Endodermal cell (in vitro differentiated cells): ENCODE data around the gene UBE2Q2. TPM values are rescaled to one million over a fixed set of nuclear protein-coding genes. Genes with fewer than 3 reads are reported as not detected.

ENCODE experiments used
- DNase-seq: peaks from one replicate; pipeline ENCODE4 v3.0.0-alpha.2; 2017
- H3K27ac ChIP-seq: 2 replicates; pipeline ENCODE4 v1.5.1; 2013; ENCODE audit warnings: mild to moderate bottlenecking, low read depth, low read length, moderate library complexity
- H3K27me3 ChIP-seq: 2 replicates; pipeline ENCODE4 v1.6.1; 2013; ENCODE audit warnings: mild to moderate bottlenecking, low read length, moderate library complexity; ENCODE audit not compliant: insufficient read depth, control insufficient read depth, poor library complexity, severe bottlenecking
- H3K36me3 ChIP-seq: 2 replicates; pipeline ENCODE4 v1.7.0; 2013; ENCODE audit warnings: mild to moderate bottlenecking, low read length, moderate library complexity; ENCODE audit not compliant: control insufficient read depth, insufficient read depth
- H3K4me1 ChIP-seq: one replicate; pipeline ENCODE4 v1.7.0; 2013; ENCODE audit warnings: low read length; ENCODE audit not compliant: control insufficient read depth, insufficient read depth
- H3K4me3 ChIP-seq: 2 replicates; pipeline ENCODE4 v1.5.1; 2013; ENCODE audit warnings: mild to moderate bottlenecking, low read length, moderate library complexity
- H3K9ac ChIP-seq: 2 replicates; pipeline ENCODE4 v1.6.1; 2013; ENCODE audit warnings: mild to moderate bottlenecking, low read length, moderate library complexity; ENCODE audit not compliant: poor library complexity, severe bottlenecking; ENCODE audit errors: extremely low read depth
- H3K9me3 ChIP-seq: 2 replicates; pipeline ENCODE4 v1.6.1; 2013; ENCODE audit warnings: mild to moderate bottlenecking, low read length, moderate library complexity; ENCODE audit not compliant: control insufficient read depth
- H3K27ac Mint-ChIP-seq: 2 replicates; pipeline ENCODE4 v1.8.0; 2020; ENCODE audit warnings: mixed read lengths
- H3K27me3 Mint-ChIP-seq: 2 replicates; pipeline ENCODE4 v1.8.0; 2021; ENCODE audit warnings: mild to moderate bottlenecking, mixed read lengths; ENCODE audit not compliant: insufficient read depth
- H3K36me3 Mint-ChIP-seq: 2 replicates; pipeline ENCODE4 v1.8.0; 2020; ENCODE audit warnings: low read depth, mixed read lengths
- H3K4me1 Mint-ChIP-seq: 2 replicates; pipeline ENCODE4 v1.8.0; 2020; ENCODE audit warnings: mixed read lengths
- H3K4me3 Mint-ChIP-seq: 2 replicates; pipeline ENCODE4 v1.8.0; 2020; ENCODE audit warnings: mild to moderate bottlenecking, moderate library complexity, mixed read lengths
- H3K9me3 Mint-ChIP-seq: 2 replicates; pipeline ENCODE4 v1.8.0; 2020; ENCODE audit warnings: mild to moderate bottlenecking, mixed read lengths
- WGBS, 2 experiments: methylation state at CpG; one replicate each; pipeline versions ENCODE4 v1.1.5 to v1.1.7; 2013; ENCODE audit warnings: missing lambda C conversion rate in 2 of 2, mixed read lengths in 1 of 2; ENCODE audit not compliant: insufficient coverage in 1 of 2, insufficient read length in 1 of 2; 5-methylcytosine and 5-hydroxymethylcytosine counted together
- total RNA-seq, 2 donors: library from RNA; stranded (reverse); fragmentation: NEBNext Ultra II Directional in 1 of 2; extraction: Animal tissue kit (Norgen Biotek cat#: 25700) in 1 of 2; gene quantifications; 2 replicates in 1 of 2; 3 replicates in 1 of 2; pipeline ENCODE4 v1.2.1, GENCODE V29; 2021
- TF ChIP-seq, protein P1 (sequence below): fragments of 200-600 bp; sonication (generic); conservative IDR thresholded peaks from 2 replicates; pipeline ENCODE4 v1.5.0; 2021; ENCODE audit warnings: antibody characterized with exemption, mild to moderate bottlenecking

Gene UBE2Q2
- total RNA-seq, 2 donors from 2014 or later, result 29.5 to 37.1 TPM

DNA sequence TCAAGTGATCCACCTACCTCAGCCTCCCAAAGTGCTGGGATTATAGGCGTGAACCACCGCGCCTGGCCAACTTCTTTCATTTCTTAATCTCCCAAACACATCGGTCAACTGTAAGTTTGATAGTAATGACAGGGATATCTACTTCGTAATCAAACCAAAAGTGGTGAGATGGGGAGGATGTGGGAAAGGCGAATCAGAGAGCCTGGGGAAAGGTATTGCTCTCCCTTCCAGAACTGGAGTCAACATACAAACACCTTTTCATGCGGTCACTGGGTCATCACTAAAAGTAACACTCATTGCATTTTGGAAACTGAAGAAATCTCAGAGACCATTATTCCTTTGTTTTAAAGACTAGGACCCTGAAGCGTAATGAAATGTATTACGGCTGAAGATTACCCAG, 14.8 kb upstream of the UBE2Q2 start:
- H3K4me1 Mint-ChIP-seq, result peaks cover 29% of the 10 kb centered on the region
- H3K27me3 Mint-ChIP-seq, result no peaks in the 10 kb centered on the region
- no peak overlapping the region for H3K4me3 Mint-ChIP-seq
- no peaks in the 10 kb centered on the region for H3K9me3 Mint-ChIP-seq
- Histone ChIP-seq H3K27me3 (no peaks in the 10 kb centered on the region), H3K36me3 (no peaks in the 10 kb centered on the region), H3K9me3 (no peaks in the 10 kb centered on the region), H3K4me3 (no peak overlapping the region), H3K4me1 (peaks cover 21% of the 10 kb centered on the region), H3K9ac (no peak overlapping the region), H3K27ac (no peak overlapping the region)
- no peaks in the 10 kb centered on the region for H3K36me3 Mint-ChIP-seq
- TF ChIP-seq, protein P1, sequence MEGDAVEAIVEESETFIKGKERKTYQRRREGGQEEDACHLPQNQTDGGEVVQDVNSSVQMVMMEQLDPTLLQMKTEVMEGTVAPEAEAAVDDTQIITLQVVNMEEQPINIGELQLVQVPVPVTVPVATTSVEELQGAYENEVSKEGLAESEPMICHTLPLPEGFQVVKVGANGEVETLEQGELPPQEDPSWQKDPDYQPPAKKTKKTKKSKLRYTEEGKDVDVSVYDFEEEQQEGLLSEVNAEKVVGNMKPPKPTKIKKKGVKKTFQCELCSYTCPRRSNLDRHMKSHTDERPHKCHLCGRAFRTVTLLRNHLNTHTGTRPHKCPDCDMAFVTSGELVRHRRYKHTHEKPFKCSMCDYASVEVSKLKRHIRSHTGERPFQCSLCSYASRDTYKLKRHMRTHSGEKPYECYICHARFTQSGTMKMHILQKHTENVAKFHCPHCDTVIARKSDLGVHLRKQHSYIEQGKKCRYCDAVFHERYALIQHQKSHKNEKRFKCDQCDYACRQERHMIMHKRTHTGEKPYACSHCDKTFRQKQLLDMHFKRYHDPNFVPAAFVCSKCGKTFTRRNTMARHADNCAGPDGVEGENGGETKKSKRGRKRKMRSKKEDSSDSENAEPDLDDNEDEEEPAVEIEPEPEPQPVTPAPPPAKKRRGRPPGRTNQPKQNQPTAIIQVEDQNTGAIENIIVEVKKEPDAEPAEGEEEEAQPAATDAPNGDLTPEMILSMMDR, result no peak
- DNase-seq, result no peak
- no peak overlapping the region for H3K27ac Mint-ChIP-seq
- 91 to 94% methylated on average over 5 to 8 of the region's 9 CpGs for WGBS, 2 experiments

DNA sequence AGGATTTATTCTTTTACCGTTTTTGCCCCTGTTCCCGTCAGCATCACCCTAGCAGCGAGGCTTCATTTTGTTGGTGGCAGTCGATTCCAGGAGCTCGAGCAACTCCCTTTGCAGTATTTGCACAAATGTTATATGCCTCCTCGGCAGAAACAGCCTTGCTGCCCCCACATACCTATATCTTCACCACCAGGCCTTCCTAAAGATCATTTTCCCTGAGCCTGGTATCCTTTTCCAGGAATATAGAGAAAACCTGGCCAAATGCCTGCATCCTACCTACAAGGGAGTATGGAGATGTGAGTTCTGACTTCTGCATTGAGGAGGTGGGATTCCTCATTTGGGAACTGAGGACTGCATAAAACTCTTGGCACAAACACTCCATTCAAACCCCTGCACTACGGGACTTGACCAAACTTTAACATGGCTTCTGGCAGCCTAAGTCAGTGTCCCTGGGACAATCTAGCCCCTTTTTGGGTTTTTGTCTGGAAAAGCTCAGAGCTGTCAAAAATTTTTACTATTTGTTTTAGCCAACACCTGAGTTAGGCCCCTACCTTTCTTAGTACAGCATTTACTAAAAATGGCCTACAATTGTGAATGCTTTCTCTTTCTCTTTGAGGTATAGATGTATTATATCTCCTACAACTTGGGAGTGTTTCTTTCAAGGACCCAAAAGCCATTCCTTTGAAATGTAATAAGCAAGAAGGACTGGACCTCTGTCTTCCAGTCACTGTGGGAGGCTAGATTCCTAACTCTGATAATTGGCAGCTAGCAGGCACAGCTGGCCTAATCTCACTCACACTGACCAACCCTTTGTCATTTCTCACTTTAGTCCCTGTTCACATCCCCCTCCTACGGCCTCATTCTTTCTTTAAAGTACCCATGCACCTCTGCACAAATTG, 12.1 kb upstream of the UBE2Q2 start:
- Histone ChIP-seq H3K4me3 (no peak overlapping the region), H3K27ac (no peak overlapping the region), H3K36me3 (no peaks in the 10 kb centered on the region), H3K27me3 (no peaks in the 10 kb centered on the region), H3K4me1 (peaks cover 13% of the 10 kb centered on the region), H3K9ac (no peak overlapping the region), H3K9me3 (no peaks in the 10 kb centered on the region)
- Mint-ChIP-seq H3K9me3 (no peaks in the 10 kb centered on the region), H3K27ac (peak overlapping the region; percentile 82), H3K4me3 (no peak overlapping the region), H3K27me3 (no peaks in the 10 kb centered on the region), H3K36me3 (no peaks in the 10 kb centered on the region), H3K4me1 (peaks cover 20% of the 10 kb centered on the region)
- 52 to 82% methylated on average over 5 to 8 of the region's 8 CpGs for WGBS, 2 experiments
- TF ChIP-seq, protein P1, result no peak
- peak; percentile 62 for DNase-seq

DNA sequence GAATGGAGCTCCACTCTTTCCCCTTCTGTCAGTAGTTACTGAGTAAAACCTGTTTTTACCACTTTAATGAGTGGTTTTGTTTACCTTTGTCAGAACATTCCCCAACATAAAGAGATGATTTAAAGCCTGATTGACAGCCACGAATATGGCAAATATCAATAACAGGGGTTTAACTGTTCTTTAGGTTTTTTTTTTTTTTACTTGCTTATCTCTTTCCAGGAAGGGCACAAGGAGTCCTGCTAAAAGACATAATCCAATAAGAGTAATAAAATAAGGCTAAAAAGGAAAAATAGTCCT, 11.5 kb upstream of the UBE2Q2 start:
- H3K4me3 ChIP-seq, result no peak overlapping the region
- TF ChIP-seq, protein P1, result no peak

More for the DNA sequence above, 11.5 kb upstream of the UBE2Q2 start:
- Mint-ChIP-seq H3K27me3 (no peaks in the 10 kb centered on the region), H3K4me3 (no peak overlapping the region), H3K9me3 (no peaks in the 10 kb centered on the region), H3K27ac (peak overlapping the region; percentile 82), H3K36me3 (no peaks in the 10 kb centered on the region), H3K4me1 (peaks cover 20% of the 10 kb centered on the region)
- no peaks in the 10 kb centered on the region for H3K36me3 ChIP-seq
- no peak overlapping the region for H3K27ac ChIP-seq
- no peak overlapping the region for H3K9ac ChIP-seq
- H3K27me3 ChIP-seq, result no peaks in the 10 kb centered on the region
- 56% methylated on average over 1 of the region's 1 CpG; no CpG with 5 or more reads in 1 of the 2 experiments for WGBS, 2 experiments
- no peaks in the 10 kb centered on the region for H3K9me3 ChIP-seq
- peaks cover 11% of the 10 kb centered on the region for H3K4me1 ChIP-seq
- DNase-seq, result no peak
